Activated naive CD4-positive, alpha-beta T cell treated with anti-CD3 and anti-CD28 coated beads, Interleukin-2, amount 10 ng/mL, durations not matched to agents 7 days and 5 days (primary cell): Measurements from ENCODE around the gene DPM1.

Experiments
- CTCF ChIA-PET: fragments of 350-600 bp; sonication (Branson Sonifier 250); formaldehyde crosslinking; loops from one replicate; lab custom pipeline; 2021; ENCODE audit warnings: antibody characterized with exemption; lab: Charles Lee
- DNase-seq: peaks from one replicate; pipeline ENCODE4 v3.0.0-alpha.2; 2020
- H3K27ac Mint-ChIP-seq: one replicate; pipeline ENCODE4 v1.8.0; 2021; ENCODE audit warnings: mild to moderate bottlenecking, moderate library complexity, mixed read lengths
- H3K27me3 Mint-ChIP-seq: one replicate; pipeline ENCODE4 v1.8.0; 2021; ENCODE audit warnings: mild to moderate bottlenecking, mixed read lengths
- H3K36me3 Mint-ChIP-seq: one replicate; pipeline ENCODE4 v1.8.0; 2021; ENCODE audit warnings: mixed read lengths
- H3K4me1 Mint-ChIP-seq: one replicate; pipeline ENCODE4 v1.8.0; 2021; ENCODE audit warnings: mixed read lengths
- H3K4me3 Mint-ChIP-seq: one replicate; pipeline ENCODE4 v1.8.0; 2021; ENCODE audit warnings: mild to moderate bottlenecking, moderate library complexity, mixed read lengths
- H3K9me3 Mint-ChIP-seq: one replicate; pipeline ENCODE4 v1.8.0; 2021; ENCODE audit warnings: mixed read lengths

DPM1 gene

GRCh38 chr20:50957798-50958614 lies at the start of gene DPM1:
TSS of gene DPM1 (minus strand) at chr20:50958532. CDS start at chr20:50958523, 9 bp downstream.
- peak; percentile 92 for DNase-seq
- Mint-ChIP-seq H3K27me3 (no peaks in the 10 kb centered on the region), H3K4me1 (peaks cover 61% of the 10 kb centered on the region), H3K9me3 (no peaks in the 10 kb centered on the region), H3K27ac (peak within 1 kb of the TSS; percentile 96), H3K36me3 (peaks cover 31% of the 10 kb centered on the region), H3K4me3 (peak within 1 kb of the TSS; percentile 99)
- CTCF ChIA-PET, result interaction anchor here (0.9 to 2.8 kb wide), 8 partner anchors 9 to 208 kb away, joined by 3 to 19 read pairs (median 6); partner anchors contain the start of genes ADNP and BCAS4

GRCh38 chr20:51005214-51005613 lies 46.9 kb upstream of the DPM1 start:
- CTCF ChIA-PET, result interaction anchor here (1.3 kb wide), 1 partner anchor 24 kb away, joined by 5 read pairs; no protein-coding TSS in a partner anchor

GRCh38 chr20:51004781-51005180 lies 46.4 kb upstream of the DPM1 start:
- CTCF ChIA-PET, result no interaction called here
- DNase-seq, result no peak
- Mint-ChIP-seq H3K9me3 (no peaks in the 10 kb centered on the region), H3K27ac (no peak overlapping the region), H3K4me1 (no peaks in the 10 kb centered on the region), H3K4me3 (no peak overlapping the region), H3K27me3 (peaks cover 19% of the 10 kb centered on the region), H3K36me3 (no peaks in the 10 kb centered on the region)

More at GRCh38 chr20:51005214-51005613, 46.9 kb upstream of the DPM1 start:
- Mint-ChIP-seq H3K27ac (no peak overlapping the region), H3K4me1 (no peaks in the 10 kb centered on the region), H3K4me3 (no peak overlapping the region), H3K27me3 (peaks cover 18% of the 10 kb centered on the region), H3K9me3 (no peaks in the 10 kb centered on the region), H3K36me3 (no peaks in the 10 kb centered on the region)
- no peak for DNase-seq

GRCh38 chr20:51004305-51004727 lies 46.0 kb upstream of the DPM1 start:
- peaks cover 17% of the 10 kb centered on the region for H3K27me3 Mint-ChIP-seq

DNA sequence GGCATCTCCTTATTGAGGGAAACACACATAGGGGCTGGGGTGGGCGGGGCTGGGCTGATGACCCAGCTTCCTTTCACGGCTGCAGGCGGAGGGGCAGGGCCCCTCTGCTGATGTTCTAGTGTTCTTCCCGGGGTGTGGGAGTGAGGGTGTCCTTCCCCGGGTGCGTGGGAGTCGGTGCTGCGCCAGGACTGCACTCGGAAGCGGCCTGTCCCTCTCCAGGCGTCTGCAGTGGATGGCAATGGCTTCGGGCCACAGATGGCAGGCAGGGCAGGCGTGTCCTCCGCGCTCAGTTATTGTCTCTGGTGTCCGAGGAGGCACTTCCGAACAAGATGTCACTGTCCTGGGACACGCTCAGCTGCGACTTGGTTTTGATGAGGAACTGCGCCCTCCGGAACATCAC lies 45.4 kb upstream of the DPM1 start:
- no peaks in the 10 kb centered on the region for H3K36me3 Mint-ChIP-seq
- no peak overlapping the region for H3K27ac Mint-ChIP-seq
- DNase-seq, result no peak
- CTCF ChIA-PET, result no interaction called here
- no peaks in the 10 kb centered on the region for H3K9me3 Mint-ChIP-seq
- H3K27me3 Mint-ChIP-seq, result peaks cover 22% of the 10 kb centered on the region
- no peak overlapping the region for H3K4me3 Mint-ChIP-seq
- H3K4me1 Mint-ChIP-seq, result no peaks in the 10 kb centered on the region

More at GRCh38 chr20:51004305-51004727, 46.0 kb upstream of the DPM1 start:
- Mint-ChIP-seq H3K27ac (no peak overlapping the region), H3K4me1 (no peaks in the 10 kb centered on the region), H3K36me3 (no peaks in the 10 kb centered on the region), H3K4me3 (no peak overlapping the region), H3K9me3 (no peaks in the 10 kb centered on the region)
- DNase-seq, result no peak
- CTCF ChIA-PET, result no interaction called here

DNA sequence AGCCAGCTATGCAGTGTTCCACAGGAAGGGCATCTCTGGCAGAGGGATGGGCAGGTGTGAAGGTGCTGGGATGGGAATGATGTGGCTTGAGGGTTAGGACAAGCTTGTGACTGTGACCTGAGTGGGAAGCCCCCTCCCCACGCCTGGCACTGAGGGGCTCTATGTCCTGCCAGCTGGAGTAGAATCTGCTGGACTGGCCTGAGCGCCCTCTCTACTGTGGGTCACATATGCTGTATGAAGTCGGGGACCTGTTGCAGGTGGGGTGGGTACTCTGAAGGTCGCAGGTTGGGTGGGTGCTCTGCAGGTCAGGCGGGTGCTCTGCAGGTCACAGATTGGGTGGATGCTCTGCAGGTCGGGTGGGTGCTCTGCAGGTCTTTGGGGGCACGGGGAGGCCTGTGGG lies 44.3 kb upstream of the DPM1 start:
- H3K4me3 Mint-ChIP-seq, result no peak overlapping the region
- H3K36me3 Mint-ChIP-seq, result no peaks in the 10 kb centered on the region
- H3K4me1 Mint-ChIP-seq, result no peaks in the 10 kb centered on the region
- no peaks in the 10 kb centered on the region for H3K9me3 Mint-ChIP-seq
- CTCF ChIA-PET, result interaction anchor here (1.0 kb wide), 2 partner anchors 10 to 13 kb away, joined by 3 read pairs; no protein-coding TSS in a partner anchor
- no peak overlapping the region for H3K27ac Mint-ChIP-seq
- peaks cover 24% of the 10 kb centered on the region for H3K27me3 Mint-ChIP-seq
- DNase-seq, result no peak

DNA sequence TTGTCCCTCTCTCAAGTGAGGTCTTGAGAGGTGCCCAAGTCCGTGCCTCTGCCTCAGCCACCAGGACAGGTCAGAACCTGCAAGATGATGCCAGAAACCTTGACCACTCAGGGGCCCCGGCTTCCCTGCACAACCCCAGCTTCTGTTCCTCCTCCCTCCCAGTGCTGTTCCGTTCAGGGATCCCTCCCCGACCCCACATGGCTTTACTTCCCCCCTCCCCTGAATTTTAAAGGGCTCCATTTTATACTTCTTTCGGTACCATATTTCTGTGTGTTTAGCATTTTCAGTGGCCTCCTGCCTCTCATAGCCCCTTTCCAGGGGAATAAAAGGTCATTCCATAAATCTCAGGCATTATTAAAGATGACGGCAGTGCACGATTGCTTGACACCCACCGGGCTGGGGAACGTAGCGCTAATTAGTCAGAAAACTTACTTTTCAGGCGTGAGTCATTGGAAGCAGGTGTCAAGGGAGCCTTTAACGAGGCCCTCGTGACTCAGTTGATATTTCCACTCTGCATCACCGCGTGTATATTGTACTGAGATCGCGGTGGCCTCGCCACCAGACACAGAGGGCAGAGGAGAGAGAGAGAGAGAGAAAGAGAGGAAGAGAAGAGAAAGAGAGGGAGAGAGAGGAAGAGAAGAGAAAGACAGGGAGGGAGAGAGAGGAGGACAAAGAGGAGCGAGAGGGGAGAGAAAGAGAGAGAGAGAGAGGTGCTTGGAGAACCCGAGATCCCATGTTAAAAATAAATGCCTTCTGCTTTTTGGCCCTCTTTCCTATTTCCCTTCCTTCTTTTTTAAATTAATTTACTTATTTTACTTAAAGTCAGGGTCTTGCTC lies 43.3 kb upstream of the DPM1 start:
- Mint-ChIP-seq H3K9me3 (no peaks in the 10 kb centered on the region), H3K36me3 (no peaks in the 10 kb centered on the region), H3K4me3 (no peak overlapping the region), H3K27me3 (peaks cover 31% of the 10 kb centered on the region), H3K4me1 (no peaks in the 10 kb centered on the region), H3K27ac (no peak overlapping the region)
- no peak for DNase-seq
- CTCF ChIA-PET, result interaction anchor here (1.0 kb wide), 1 partner anchor 9 kb away, joined by 3 read pairs; no protein-coding TSS in a partner anchor

- peaks cover 32% of the 10 kb centered on the region for H3K27me3 Mint-ChIP-seq
- no peaks in the 10 kb centered on the region for H3K4me1 Mint-ChIP-seq
- no peaks in the 10 kb centered on the region for H3K36me3 Mint-ChIP-seq
- DNase-seq, result no peak
- no peaks in the 10 kb centered on the region for H3K9me3 Mint-ChIP-seq
- H3K27ac Mint-ChIP-seq, result no peak overlapping the region
- no peak overlapping the region for H3K4me3 Mint-ChIP-seq
- CTCF ChIA-PET, result interaction anchor here (0.8 kb wide), 1 partner anchor 12 kb away, joined by 4 read pairs; no protein-coding TSS in a partner anchor
Observed at GRCh38 chr20:50999355-50999754, 41.0 kb upstream of the DPM1 start.

- H3K9me3 Mint-ChIP-seq, result no peaks in the 10 kb centered on the region
- H3K4me3 Mint-ChIP-seq, result no peak overlapping the region
- no peaks in the 10 kb centered on the region for H3K36me3 Mint-ChIP-seq
- no peak for DNase-seq
- no peaks in the 10 kb centered on the region for H3K4me1 Mint-ChIP-seq
- peaks cover 44% of the 10 kb centered on the region for H3K27me3 Mint-ChIP-seq
- CTCF ChIA-PET, result interaction anchor here (0.9 to 2.8 kb wide), 6 partner anchors 9 to 309 kb away, joined by 3 to 11 read pairs (median 5); no protein-coding TSS in a partner anchor
- H3K27ac Mint-ChIP-seq, result no peak overlapping the region
Observed at GRCh38 chr20:50996901-50997865, 38.9 kb upstream of the DPM1 start.

- Mint-ChIP-seq H3K9me3 (no peaks in the 10 kb centered on the region), H3K27ac (no peak overlapping the region), H3K36me3 (no peaks in the 10 kb centered on the region), H3K4me3 (no peak overlapping the region), H3K4me1 (no peaks in the 10 kb centered on the region), H3K27me3 (peaks cover 40% of the 10 kb centered on the region)
- CTCF ChIA-PET, result interaction anchor here (0.9 to 2.8 kb wide), 4 partner anchors 8 to 311 kb away, joined by 3 to 11 read pairs (median 6); no protein-coding TSS in a partner anchor
- DNase-seq, result no peak
Observed at GRCh38 chr20:50995506-50995905, 37.2 kb upstream of the DPM1 start.

- no peak overlapping the region for H3K27ac Mint-ChIP-seq
Observed at GRCh38 chr20:50993876-50994275, 35.5 kb upstream of the DPM1 start.

GRCh38 chr20:50992733-50993457 lies 34.6 kb upstream of the DPM1 start:
- peak; percentile 60 for DNase-seq
- Mint-ChIP-seq H3K36me3 (no peaks in the 10 kb centered on the region), H3K27me3 (peaks cover 38% of the 10 kb centered on the region), H3K4me3 (no peak overlapping the region), H3K9me3 (no peaks in the 10 kb centered on the region), H3K27ac (no peak overlapping the region), H3K4me1 (no peaks in the 10 kb centered on the region)
- CTCF ChIA-PET, result interaction anchor here (0.7 to 11.1 kb wide), 17 partner anchors 9 to 647 kb away, joined by 3 to 151 read pairs (median 3); no protein-coding TSS in a partner anchor

More at GRCh38 chr20:50993876-50994275, 35.5 kb upstream of the DPM1 start:
- Mint-ChIP-seq H3K27me3 (peaks cover 37% of the 10 kb centered on the region), H3K4me3 (no peak overlapping the region), H3K4me1 (no peaks in the 10 kb centered on the region), H3K36me3 (no peaks in the 10 kb centered on the region), H3K9me3 (no peaks in the 10 kb centered on the region)
- DNase-seq, result no peak
- CTCF ChIA-PET, result interaction anchor here (0.7 to 11.1 kb wide), 5 partner anchors 22 to 349 kb away, joined by 3 to 151 read pairs (median 8); no protein-coding TSS in a partner anchor
